Mononuclear cell (primary cell): ENCODE data around the gene SOX8. TPM values are rescaled to one million over a fixed set of nuclear protein-coding genes. Genes with fewer than 3 reads are reported as not detected.
"Not testable (repeated sequence)": the region's sequence is repeated elsewhere in the genome, so short reads cannot be mapped to it uniquely, and the experiment has no call there.

Experiments used
- H3K27me3 ChIP-seq: 2 replicates; pipeline ENCODE4 v1.6.0; 2011; ENCODE audit warnings: low read length, control low read depth; ENCODE audit not compliant: insufficient read depth
- H3K4me1 ChIP-seq: 2 replicates; pipeline ENCODE4 v1.5.1; 2011; ENCODE audit warnings: mild to moderate bottlenecking, low read length, control low read depth; ENCODE audit not compliant: insufficient read depth
- H3K4me3 ChIP-seq: 2 replicates; pipeline ENCODE4 v1.5.1; 2011; ENCODE audit warnings: mild to moderate bottlenecking, low read length, moderate library complexity
- H3K9me3 ChIP-seq: 2 replicates; pipeline ENCODE4 v1.5.1; 2011; ENCODE audit warnings: low read depth, mild to moderate bottlenecking, control low read depth, low read length
- total RNA-seq: library from RNA; depleted of rRNA; stranded (reverse); fragments of >200 nt; gene quantifications from one replicate; pipeline ENCODE4 v1.2.3, GENCODE V29; 2012

SOX8 gene
- total RNA-seq, 1 donor = 1.0 TPM

DNA sequence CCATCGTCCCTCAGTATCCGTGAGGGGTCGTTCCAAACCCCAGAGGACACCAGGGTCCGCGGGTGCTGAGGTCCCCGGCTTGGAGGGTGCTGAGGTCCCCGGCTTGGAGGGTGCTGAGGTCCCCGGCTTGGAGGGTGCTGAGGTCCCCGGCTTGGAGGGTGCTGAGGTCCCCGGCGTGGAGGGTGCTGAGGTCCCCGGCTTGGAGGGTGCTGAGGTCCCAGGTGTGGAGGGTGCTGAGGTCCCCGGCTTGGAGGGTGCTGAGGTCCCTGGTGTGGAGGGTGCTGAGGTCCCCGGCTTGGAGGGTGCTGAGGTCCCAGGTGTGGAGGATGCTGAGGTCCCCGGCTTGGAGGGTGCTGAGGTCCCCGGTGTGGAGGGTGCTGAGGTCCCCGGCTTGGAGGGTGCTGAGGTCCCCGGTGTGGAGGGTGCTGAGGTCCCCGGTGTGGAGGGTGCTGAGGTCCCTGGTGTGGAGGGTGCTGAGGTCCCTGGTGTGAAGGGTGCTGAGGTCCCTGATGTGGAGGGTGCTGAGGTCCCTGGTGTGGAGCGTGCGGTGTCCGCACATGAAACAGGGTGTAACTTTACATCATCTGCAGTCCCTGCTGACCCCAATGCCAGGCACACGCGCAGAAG lies 43.7 kb downstream of the SOX8 start:
- not testable (repeated sequence) for H3K4me1 ChIP-seq, H3K27me3 ChIP-seq, H3K4me3 ChIP-seq, H3K9me3 ChIP-seq

DNA sequence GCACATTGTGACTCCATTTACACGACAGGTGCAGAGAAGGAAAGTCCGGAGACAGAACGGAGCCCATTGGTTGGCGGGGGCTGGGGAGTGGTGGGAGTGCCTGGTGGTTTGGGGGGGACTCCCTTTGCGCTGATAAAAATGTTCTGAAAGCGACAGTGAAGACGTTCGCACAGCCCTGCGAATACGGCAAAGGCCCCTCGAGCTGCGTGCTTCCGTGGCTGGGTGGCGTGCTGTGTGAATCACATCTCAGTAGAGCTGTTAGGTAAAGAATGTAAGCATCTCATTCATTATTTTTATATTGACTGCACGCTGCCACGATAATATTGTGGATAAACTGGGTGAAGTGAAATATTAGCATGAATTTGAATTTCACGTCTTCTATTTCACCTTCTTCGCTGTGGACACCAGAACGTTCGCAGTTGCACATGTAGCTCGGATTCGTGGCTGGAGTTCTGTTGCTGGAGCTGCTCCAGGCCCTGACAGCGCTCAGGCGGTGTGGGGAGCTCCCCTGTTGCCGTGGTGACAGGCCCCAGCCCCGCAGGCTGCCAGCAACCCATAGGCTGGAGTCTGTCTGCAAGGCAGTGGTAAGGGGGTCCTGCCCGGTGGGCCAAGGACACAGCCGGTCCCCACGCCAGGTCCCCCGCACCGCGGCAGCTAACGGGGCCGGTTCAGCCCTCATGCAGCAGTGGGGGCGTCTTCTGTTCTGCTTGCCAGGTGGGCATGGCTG lies 44.6 kb downstream of the SOX8 start:
- H3K4me1 ChIP-seq = no peaks in the 10 kb centered on the region
- H3K4me3 ChIP-seq = no peak overlapping the region
- H3K27me3 ChIP-seq = no peaks in the 10 kb centered on the region
- H3K9me3 ChIP-seq = no peaks in the 10 kb centered on the region

DNA sequence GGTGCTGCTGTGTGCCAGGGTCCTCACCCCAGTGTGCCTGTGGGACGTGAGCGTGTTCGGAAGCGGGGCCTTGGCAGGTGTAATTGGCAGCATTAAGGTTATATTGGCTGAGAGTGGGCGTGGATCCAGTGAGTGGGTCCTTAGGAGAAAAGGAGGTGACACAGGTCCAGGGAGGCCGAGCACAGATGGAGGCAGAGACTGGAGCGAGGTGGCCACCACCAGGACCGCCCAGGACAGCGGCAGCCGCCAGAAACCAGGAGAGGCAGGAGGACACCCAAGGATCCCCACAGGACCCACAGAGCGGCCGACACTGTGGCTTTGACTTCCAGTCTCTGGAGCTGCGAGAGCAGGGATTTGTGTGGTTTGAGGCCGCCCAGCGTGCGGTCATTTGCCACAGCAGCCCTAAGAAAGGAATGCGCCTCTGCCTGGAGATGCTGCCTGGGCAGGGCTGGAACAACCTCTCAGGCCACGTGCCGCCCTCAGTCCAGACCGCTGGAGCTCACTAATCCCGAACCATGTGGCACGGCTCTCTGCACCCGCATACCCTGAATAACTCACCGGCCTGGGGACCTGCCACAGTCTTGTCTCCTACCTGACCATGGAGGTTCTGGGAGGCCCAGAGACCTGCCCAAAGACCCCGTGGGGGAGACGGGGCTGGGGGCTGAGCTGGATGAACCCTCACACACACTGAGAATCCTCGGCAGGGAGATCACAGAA lies 45.4 kb downstream of the SOX8 start:
- Histone ChIP-seq H3K4me3 (no peak overlapping the region), H3K27me3 (no peaks in the 10 kb centered on the region), H3K9me3 (no peaks in the 10 kb centered on the region), H3K4me1 (no peaks in the 10 kb centered on the region)

DNA sequence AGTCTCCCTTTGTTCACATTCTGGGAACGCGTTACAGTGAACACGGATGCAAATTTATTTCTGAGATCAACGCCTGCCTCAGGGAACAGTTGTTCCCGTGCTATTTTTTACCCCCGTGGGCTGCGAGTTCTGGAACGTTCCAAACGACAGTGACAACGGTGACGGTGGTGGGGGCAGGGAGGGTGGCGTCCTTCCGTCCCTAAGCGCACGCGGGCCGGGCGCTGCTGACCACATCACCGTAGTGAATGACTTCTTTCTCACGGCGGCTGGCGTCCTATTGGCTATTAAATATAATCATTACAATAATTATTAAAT lies 45.9 kb downstream of the SOX8 start:
- H3K4me3 ChIP-seq = no peak overlapping the region
- no peaks in the 10 kb centered on the region for H3K9me3 ChIP-seq
- H3K27me3 ChIP-seq = no peaks in the 10 kb centered on the region
- H3K4me1 ChIP-seq = no peaks in the 10 kb centered on the region

DNA sequence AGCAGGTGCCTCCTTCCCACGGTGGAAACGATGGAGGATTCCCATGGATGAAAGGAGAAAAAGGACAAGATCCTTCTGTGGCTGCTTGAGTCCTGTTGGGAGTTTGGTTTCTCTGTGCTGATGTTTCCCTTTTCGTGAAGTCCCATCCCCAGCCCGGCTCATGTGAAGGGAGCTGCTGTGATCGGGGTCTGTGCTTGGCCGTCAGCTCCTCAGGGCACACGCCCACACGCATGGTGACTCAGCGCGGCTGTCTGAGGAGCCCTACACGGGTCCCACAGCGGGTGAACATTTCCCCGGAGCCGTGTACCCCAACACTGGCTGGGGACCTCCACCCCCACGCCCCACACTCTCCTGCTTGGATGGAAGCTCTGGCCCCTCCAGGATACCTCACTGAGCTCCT lies 46.5 kb downstream of the SOX8 start:
- Histone ChIP-seq H3K4me1 (no peaks in the 10 kb centered on the region), H3K27me3 (no peaks in the 10 kb centered on the region)

DNA sequence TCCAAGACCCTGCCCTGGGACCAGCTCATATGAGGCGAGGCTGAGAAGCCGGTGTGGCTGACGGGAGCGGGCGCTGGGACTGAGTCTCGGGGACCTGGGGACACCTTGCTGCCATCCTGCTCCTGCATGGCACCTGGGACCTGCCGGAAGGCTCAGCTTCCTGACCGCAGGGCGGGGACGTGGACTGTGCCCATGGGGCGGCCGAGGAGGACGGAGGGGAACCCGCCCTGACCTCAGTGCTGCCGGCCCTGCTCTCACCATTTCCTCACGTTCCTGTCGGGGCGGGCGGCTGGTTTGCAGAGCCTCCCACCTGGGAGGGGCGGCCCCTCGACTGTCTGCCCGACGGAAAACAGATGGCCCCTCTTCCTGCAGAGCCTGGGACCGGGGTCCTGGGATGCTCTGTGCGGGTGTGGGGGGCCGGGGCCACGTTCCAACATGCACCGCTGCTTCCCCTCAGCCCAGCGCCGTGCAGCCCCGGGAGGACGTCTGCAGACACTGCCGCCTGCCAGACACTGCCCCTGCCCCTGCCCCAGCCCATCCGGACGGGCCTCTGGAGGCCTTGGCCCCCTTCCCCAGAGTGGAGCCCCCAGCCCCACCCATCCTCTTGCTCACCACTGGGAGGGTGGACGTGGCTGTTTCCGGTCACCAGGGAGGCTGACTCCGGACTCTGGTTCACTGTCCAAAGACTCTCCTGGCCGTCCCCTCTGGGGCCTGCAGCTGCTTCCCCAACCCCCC lies 47.1 kb downstream of the SOX8 start:
- Histone ChIP-seq H3K4me3 (no peak overlapping the region), H3K4me1 (no peaks in the 10 kb centered on the region), H3K9me3 (no peaks in the 10 kb centered on the region), H3K27me3 (no peaks in the 10 kb centered on the region)

More for the DNA sequence above, 46.5 kb downstream of the SOX8 start:
- Histone ChIP-seq H3K4me3 (no peak overlapping the region), H3K9me3 (no peaks in the 10 kb centered on the region)

DNA sequence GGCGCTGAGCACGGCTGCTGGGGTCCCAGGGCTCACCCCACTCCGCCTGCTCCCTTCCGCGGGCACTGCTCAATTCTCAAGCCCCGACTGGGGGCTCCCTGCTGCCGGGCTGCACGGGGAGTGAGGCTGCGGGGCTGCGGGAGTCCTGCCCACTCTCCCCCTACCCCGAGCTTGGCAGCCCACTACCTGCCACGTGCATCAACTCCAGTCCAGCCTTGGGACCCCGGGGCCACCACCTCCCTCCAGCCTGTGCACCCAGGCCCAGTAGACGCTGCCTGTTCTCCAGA lies 47.6 kb downstream of the SOX8 start:
- no peaks in the 10 kb centered on the region for H3K9me3 ChIP-seq
- H3K4me3 ChIP-seq = no peak overlapping the region
- H3K27me3 ChIP-seq = no peaks in the 10 kb centered on the region
- no peaks in the 10 kb centered on the region for H3K4me1 ChIP-seq

DNA sequence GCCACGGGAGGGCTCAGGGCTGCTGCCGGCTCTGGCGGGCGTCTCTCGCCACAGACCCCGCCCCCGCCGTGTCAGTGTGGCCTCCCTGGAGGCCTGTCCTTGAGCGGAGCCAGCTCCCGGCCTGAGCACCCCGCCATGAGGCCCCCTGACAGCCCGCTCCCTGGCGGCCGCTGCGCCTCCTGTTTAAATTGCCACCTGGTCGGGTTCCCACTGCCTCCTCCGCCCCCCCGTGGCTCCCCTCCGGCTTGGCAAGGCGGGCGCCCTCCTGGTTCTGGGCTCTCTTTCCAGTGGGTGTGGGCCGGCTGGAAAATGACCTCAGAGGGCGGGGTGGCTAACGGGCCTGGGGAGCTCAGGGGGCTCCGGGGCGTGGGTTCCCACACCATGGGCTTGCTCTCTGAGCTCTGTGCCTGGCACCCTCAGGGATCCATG lies 48.9 kb downstream of the SOX8 start:
- no peaks in the 10 kb centered on the region for H3K27me3 ChIP-seq
- H3K4me1 ChIP-seq = no peaks in the 10 kb centered on the region
- H3K9me3 ChIP-seq = no peaks in the 10 kb centered on the region
- H3K4me3 ChIP-seq = no peak overlapping the region

DNA sequence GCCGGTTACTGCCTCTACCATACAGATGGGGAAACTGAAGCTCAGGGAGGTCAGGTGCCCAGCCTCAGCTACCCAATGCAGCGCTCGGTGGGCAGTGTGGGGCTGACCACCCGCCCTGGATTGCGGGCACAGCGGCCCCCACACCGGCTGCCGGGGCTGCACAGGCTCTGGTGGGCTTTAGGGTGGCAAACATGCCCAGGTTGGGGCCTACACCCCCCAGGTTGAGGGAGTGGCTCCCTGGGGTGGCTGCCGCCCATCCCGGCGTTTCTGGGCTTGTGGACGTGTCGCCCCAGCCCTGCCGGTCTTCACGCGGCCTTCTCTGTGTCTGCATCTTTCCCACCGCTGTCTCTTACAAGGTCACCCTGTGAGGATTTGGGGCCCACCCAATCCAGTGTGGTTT lies 50.1 kb downstream of the SOX8 start:
- H3K27me3 ChIP-seq = no peaks in the 10 kb centered on the region
- no peaks in the 10 kb centered on the region for H3K9me3 ChIP-seq
- no peaks in the 10 kb centered on the region for H3K4me1 ChIP-seq
- no peak overlapping the region for H3K4me3 ChIP-seq

DNA sequence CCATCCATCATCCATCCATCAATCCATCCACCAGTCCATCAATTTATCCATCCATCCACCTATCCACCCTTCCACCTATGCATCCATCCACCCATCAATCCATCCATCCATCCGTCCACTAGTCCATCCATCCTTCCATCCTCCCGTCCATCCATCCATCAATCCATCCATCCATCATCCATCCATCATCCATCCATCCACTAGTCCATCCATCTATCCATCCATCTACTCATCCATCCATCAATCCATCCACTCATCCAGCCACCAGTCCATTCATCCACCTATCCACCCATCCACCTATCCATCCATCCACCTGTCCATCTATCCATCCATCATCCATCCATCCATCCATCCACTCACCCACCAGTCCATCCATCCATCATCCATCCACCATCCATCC lies 51.0 kb downstream of the SOX8 start:
- H3K4me3 ChIP-seq = no peak overlapping the region
- no peaks in the 10 kb centered on the region for H3K4me1 ChIP-seq
- no peaks in the 10 kb centered on the region for H3K27me3 ChIP-seq
- no peaks in the 10 kb centered on the region for H3K9me3 ChIP-seq

DNA sequence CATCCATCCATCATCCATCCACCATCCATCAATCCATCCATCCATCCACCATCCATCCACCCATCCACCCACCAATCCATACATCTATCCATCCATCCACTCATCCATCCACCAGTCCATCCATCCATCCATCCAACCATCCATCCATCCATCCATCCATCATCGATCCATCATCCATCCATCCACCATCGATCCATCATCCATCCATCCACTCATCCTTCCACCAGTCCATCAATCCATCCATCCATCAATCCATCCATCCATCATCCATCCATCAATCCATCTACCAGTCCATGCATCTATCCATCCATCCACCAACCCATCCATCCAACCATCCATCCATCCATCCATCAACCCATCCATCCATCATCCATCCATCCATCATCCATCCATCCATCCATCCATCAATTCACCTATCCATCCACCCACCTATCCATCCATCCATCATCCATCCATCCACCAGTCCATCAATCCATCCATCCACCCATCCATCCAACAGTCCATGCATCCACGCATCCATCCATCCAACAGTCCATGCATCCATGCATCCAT lies 51.6 kb downstream of the SOX8 start:
- Histone ChIP-seq H3K9me3 (no peaks in the 10 kb centered on the region), H3K4me3 (no peak overlapping the region), H3K4me1 (no peaks in the 10 kb centered on the region), H3K27me3 (no peaks in the 10 kb centered on the region)

DNA sequence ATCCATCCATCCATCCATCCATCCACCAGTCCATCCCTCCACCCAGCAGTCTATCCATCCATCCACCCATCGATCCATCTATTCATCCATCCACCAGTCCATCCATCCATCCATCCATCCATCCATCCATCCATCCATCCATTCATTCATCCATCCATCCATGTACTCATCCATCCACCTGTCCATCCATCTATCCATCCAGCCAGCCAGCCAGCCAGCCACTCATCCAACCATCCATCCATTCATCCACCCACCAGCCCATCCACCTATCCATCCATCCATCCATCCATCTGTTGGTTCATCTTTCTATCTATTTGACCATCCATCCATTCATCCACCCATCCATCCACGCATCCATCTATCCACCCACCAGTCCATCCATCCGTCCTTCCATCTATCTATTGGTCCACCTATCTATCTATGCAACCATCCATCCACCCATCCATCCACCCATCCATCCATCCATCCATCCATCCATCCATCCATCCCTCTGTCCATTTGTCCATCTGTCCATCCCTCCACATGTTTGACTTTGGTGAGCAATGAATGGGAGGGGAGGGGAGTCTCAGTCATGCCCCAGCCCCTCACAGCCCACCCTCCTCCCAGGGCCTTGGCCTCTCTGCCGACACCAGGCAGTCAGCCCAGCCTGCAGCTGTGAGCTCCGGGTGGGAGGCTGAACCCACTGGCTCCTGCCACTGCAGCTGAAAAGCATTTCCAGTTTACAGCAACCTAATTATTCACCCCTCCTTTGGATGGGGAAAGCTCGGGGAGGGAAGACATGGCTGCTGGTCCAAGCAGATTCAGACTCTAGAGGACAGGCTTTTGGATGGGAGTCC lies 52.9 kb downstream of the SOX8 start:
- no peaks in the 10 kb centered on the region for H3K4me1 ChIP-seq
- H3K4me3 ChIP-seq = no peak overlapping the region
- no peaks in the 10 kb centered on the region for H3K27me3 ChIP-seq
- H3K9me3 ChIP-seq = no peaks in the 10 kb centered on the region

DNA sequence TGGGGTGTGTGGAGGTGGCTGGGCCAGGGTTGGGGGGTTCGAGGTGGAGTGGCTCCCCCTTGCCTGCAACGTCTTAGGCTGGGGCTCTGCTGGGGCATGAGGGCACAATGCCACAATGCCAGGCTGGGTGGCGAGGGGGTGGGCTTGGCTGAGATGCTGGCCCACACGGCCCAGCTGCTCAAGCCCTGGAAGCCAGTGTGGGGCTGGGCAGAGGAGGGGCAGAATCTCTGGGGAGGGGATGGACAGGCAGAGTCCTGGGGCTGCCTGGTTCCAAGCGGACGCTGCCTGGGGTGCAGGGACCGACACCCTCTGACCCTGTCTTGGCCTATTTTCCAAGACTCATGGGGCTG lies 53.5 kb downstream of the SOX8 start:
- Histone ChIP-seq H3K9me3 (no peaks in the 10 kb centered on the region), H3K4me3 (no peak overlapping the region), H3K27me3 (no peaks in the 10 kb centered on the region), H3K4me1 (no peaks in the 10 kb centered on the region)

DNA sequence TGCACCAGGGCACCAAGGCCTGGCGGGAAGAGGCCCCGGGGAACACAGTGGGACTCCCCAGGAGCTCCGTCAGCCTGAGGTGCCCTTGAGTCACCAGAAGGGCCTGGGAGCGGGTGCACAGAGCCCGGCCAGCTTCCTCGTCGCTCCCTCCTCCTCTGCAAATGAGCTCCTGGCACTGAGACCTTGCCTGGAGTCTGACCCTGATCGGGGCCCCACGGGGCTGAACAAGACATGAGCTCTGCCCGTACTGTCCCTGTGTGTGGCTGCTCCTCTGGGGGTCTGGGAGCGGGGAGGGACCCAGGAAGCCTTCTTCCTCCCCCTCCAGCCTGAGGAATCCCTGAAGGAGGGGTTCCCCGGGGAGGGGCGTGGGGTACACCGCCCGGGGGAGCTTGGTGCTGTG lies 54.6 kb downstream of the SOX8 start:
- Histone ChIP-seq H3K27me3 (no peaks in the 10 kb centered on the region), H3K9me3 (no peaks in the 10 kb centered on the region), H3K4me1 (no peaks in the 10 kb centered on the region), H3K4me3 (no peak overlapping the region)
